HL-60 (cell line): ENCODE results near the gene ARHGAP26.
"Not testable (repeated sequence)": the region's sequence is repeated elsewhere in the genome, so short reads cannot be mapped to it uniquely, and the experiment has no call there.

Experiments used
- DNase-seq, 2 experiments: peaks; one replicate each; pipeline ENCODE4 v3.0.0-alpha.2; 2010 to 2020; ENCODE audit warnings: low read depth in 1 of 2, low spot score in 1 of 2
- H3K27ac ChIP-seq: fragments of 250-450 bp; sonication (Bioruptor Pico); replicated peaks from 2 replicates; pipeline ENCODE4 v1.5.1; 2020; ENCODE audit warnings: mild to moderate bottlenecking, moderate library complexity
- H3K27me3 ChIP-seq: fragments of 250-450 bp; sonication (Bioruptor Pico); 2 replicates; pipeline ENCODE4 v1.5.1; 2021; ENCODE audit warnings: mild to moderate bottlenecking, moderate library complexity; ENCODE audit not compliant: insufficient read depth, poor library complexity, severe bottlenecking
- H3K4me3 ChIP-seq: replicated peaks from 2 replicates; pipeline ENCODE4 v1.5.1; 2011; ENCODE audit warnings: mild to moderate bottlenecking, control low read depth, low read length; ENCODE audit not compliant: insufficient read depth
- CTCF ChIP-seq: IDR thresholded peaks from one replicate; pipeline ENCODE4 v1.5.1; 2011; ENCODE audit warnings: low read length, control low read depth, inconsistent platforms; ENCODE audit not compliant: insufficient read depth
- GABPA ChIP-seq: IDR thresholded peaks from 2 replicates; pipeline ENCODE4 v1.6.1; 2012; ENCODE audit warnings: low read depth
- POLR2AphosphoS5 ChIP-seq: IDR thresholded peaks from 2 replicates; pipeline ENCODE4 v1.6.1; 2012; ENCODE audit warnings: low read depth
- REST ChIP-seq: IDR thresholded peaks from 2 replicates; pipeline ENCODE4 v1.6.1; 2012; ENCODE audit warnings: low read depth; ENCODE audit not compliant: insufficient replicate concordance
- SPI1 ChIP-seq: IDR thresholded peaks from 2 replicates; pipeline ENCODE4 v1.6.1; 2012; ENCODE audit warnings: low read depth, mild to moderate bottlenecking, borderline replicate concordance

Gene ARHGAP26

GRCh38 chr5:143118222-143118621 is 348.0 kb downstream of the ARHGAP26 start:
- H3K4me3 ChIP-seq: no peak overlapping the region
- peak; percentile 8 for TF ChIP-seq CTCF
- TF ChIP-seq SPI1: peak; percentile 87
- TF ChIP-seq GABPA: no peak
- no peak for TF ChIP-seq POLR2AphosphoS5
- peak overlapping the region; percentile 81 for H3K27ac ChIP-seq
- H3K27me3 ChIP-seq: no peaks in the 10 kb centered on the region
- DNase-seq: peak; percentile 52 to 87

GRCh38 chr5:143118818-143119217 is 348.6 kb downstream of the ARHGAP26 start:
- not testable (repeated sequence) for H3K4me3 ChIP-seq, DNase-seq, H3K27me3 ChIP-seq
- H3K27ac ChIP-seq: peak overlapping the region; percentile 81

- Histone ChIP-seq H3K4me3 (no peak overlapping the region), H3K27me3 (no peaks in the 10 kb centered on the region), H3K27ac (peak overlapping the region; percentile 81)
- DNase-seq: peak in 1 of 2 experiments; percentile 65
- TF ChIP-seq GABPA (no peak), POLR2AphosphoS5 (no peak), SPI1 (no peak; the same call in 1 of the 2 replicates), REST (no peak)
Observed at GRCh38 chr5:143119291-143119769, 349.2 kb downstream of the ARHGAP26 start.

- H3K4me3 ChIP-seq: no peak overlapping the region
- H3K27me3 ChIP-seq: no peaks in the 10 kb centered on the region
- peak overlapping the region; percentile 81 for H3K27ac ChIP-seq
- DNase-seq: no peak
- no peak for TF ChIP-seq REST
- TF ChIP-seq GABPA: no peak
- no peak for TF ChIP-seq CTCF
- no peak for TF ChIP-seq POLR2AphosphoS5
- TF ChIP-seq SPI1: no peak
Observed at GRCh38 chr5:143119881-143120341, 349.7 kb downstream of the ARHGAP26 start.
